HUDEP-2 (cell line): ENCODE results near the gene KREMEN1.
"Not testable (repeated sequence)": the region's sequence is repeated elsewhere in the genome, so short reads cannot be mapped to it uniquely, and the experiment has no call there.

Source experiments
- DNase-seq, 76 experiments: peaks; one replicate each; lab custom pipeline; 2025; ENCODE audit not compliant: unreplicated experiment in 76 of 76; lab: John Stamatoyannopoulos, UW

KREMEN1 gene

GRCh38 chr22:29074276-29074772, 1.5 kb downstream of the KREMEN1 start:
- peak in 1 of 76 experiments; percentile 9 for DNase-seq

GRCh38 chr22:29078036-29078868, 5.4 kb downstream of the KREMEN1 start:
- DNase-seq, result peak in 3 of 76 experiments; percentile 13 to 25 (median 15)

- DNase-seq, result no peak
Observed at GRCh38 chr22:29078869-29079207, 6.0 kb downstream of the KREMEN1 start.

GRCh38 chr22:29079218-29079901, 6.5 kb downstream of the KREMEN1 start:
- peak in 65 of 76 experiments; percentile 8 to 87 (median 63) for DNase-seq

GRCh38 chr22:29080106-29080975, 7.5 kb downstream of the KREMEN1 start:
- DNase-seq, result no peak

GRCh38 chr22:29081517-29082236, 8.8 kb downstream of the KREMEN1 start:
- no peak for DNase-seq

- no peak for DNase-seq
Observed at GRCh38 chr22:29082826-29083545, 10.2 kb downstream of the KREMEN1 start.

GRCh38 chr22:29083576-29083932, 10.7 kb downstream of the KREMEN1 start:
- not testable (repeated sequence) for DNase-seq

- DNase-seq, result peak in 3 of 76 experiments; percentile 15 to 25 (median 21)
Observed at GRCh38 chr22:29083933-29084591, 11.2 kb downstream of the KREMEN1 start.

- DNase-seq, result no peak
Observed at GRCh38 chr22:29087012-29087411, 14.2 kb downstream of the KREMEN1 start.

- peak in 12 of 76 experiments; percentile 11 to 57 (median 24) for DNase-seq
Observed at GRCh38 chr22:29088809-29089208, 16.0 kb downstream of the KREMEN1 start.

- DNase-seq, result peak in 29 of 76 experiments; percentile 8 to 76 (median 34)
Observed at GRCh38 chr22:29089507-29089906, 16.7 kb downstream of the KREMEN1 start.

GRCh38 chr22:29090039-29090438, 17.2 kb downstream of the KREMEN1 start:
- no peak for DNase-seq

- DNase-seq, result no peak
Observed at GRCh38 chr22:29092243-29092642, 19.4 kb downstream of the KREMEN1 start.

GRCh38 chr22:29093030-29093429, 20.2 kb downstream of the KREMEN1 start:
- DNase-seq, result no peak

- DNase-seq, result no peak
Observed at GRCh38 chr22:29093501-29094300, 20.9 kb downstream of the KREMEN1 start.

- no peak for DNase-seq
Observed at GRCh38 chr22:29095459-29095858, 22.6 kb downstream of the KREMEN1 start.
